ENCODE results near the gene FBXO9. TPM values are rescaled to one million over a fixed set of nuclear protein-coding genes. Genes with fewer than 3 reads are reported as not detected.
"Not testable (repeated sequence)": the region's sequence is repeated elsewhere in the genome, so short reads cannot be mapped to it uniquely, and the experiment has no call there.

FBXO9 gene
- total RNA-seq, 4 donors from 2014 or later: 22.5 to 45.0 (median 28.3) TPM

GRCh38 chr6:53058388-53059195 is 6.6 kb upstream of the FBXO9 start:
- intact Hi-C loops (cut with DNase I; ENCODE audit: low total_unique reads): no loop called here
- no peak for DNase-seq (ENCODE audit: low spot score in 2 of 2)
- TF ChIP-seq POLR2A (IDR thresholded peaks at IDR 0.05) (no peak), CTCF (IDR thresholded peaks at IDR 0.05) (no peak)
- no peak overlapping the region for H3K4me3 ChIP-seq (ENCODE audit: low read depth, poor library complexity, severe bottlenecking)
- 76 to 82% methylated on average over 4 of the region's 4 CpGs for WGBS, 2 donors

DNA sequence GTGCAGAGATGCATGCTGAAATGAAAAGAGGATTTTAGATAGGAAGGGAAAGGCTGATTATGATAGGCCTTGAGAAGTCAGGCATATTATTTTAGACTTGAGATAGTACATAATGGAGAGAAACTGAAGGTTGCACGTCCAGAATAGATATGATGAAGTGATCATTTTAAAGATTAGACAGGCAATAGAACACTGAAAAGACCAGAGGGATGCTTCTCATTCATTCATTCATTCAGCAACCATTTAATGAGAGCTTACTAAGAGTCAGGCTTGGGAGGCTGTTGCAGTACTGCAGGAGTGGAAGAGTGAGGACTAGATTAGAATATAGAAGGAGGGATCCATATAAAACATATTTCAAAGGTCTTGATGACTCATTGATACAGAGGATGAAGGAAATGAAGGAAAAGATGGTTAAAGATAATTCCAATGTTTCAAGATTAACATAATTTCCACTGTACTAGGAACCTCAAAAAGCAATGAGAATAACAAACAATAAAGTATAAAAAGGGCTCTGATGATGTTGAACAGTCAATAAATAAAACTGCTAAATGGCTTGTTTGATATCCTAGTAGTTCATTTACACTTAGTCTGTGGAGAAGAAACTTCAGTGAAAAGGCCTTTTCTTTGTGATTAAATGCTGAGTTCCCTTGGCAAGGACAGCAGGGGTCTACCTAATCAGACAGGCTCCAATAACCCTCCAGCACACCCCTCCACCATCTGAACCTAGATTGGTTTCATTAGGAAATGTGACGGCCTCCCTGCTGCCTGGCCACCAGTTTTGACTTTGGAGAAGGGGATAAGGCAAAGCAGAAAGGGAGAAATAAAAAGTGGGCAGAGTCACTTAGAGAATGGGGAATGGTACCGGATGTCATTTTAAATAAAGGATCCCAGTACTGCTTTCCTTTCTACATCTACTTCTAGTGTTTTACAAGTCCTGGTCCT is 5.3 kb upstream of the FBXO9 start:
- no peak for TF ChIP-seq POLR2A (IDR thresholded peaks at IDR 0.05)
- TF ChIP-seq CTCF (IDR thresholded peaks at IDR 0.05): no peak
- no peak overlapping the region for H3K4me3 ChIP-seq (ENCODE audit: low read depth, poor library complexity, severe bottlenecking)
- no peak for DNase-seq (ENCODE audit: low spot score in 2 of 2)
- WGBS, 2 donors: 37 to 38% methylated on average over 3 of the region's 3 CpGs
- intact Hi-C loops (cut with DNase I; ENCODE audit: low total_unique reads): no loop called here

- no peak overlapping the region for H3K4me3 ChIP-seq (ENCODE audit: low read depth, poor library complexity, severe bottlenecking)
- 14 to 15% methylated on average over 5 of the region's 5 CpGs for WGBS, 2 donors
- intact Hi-C loops (cut with DNase I; ENCODE audit: low total_unique reads): no loop called here
- no peak for TF ChIP-seq CTCF (IDR thresholded peaks at IDR 0.05)
- no peak for TF ChIP-seq POLR2A (IDR thresholded peaks at IDR 0.05)
- no peak for DNase-seq (ENCODE audit: low spot score in 2 of 2)
Observed at GRCh38 chr6:53062169-53062539, 3.0 kb upstream of the FBXO9 start.

DNA sequence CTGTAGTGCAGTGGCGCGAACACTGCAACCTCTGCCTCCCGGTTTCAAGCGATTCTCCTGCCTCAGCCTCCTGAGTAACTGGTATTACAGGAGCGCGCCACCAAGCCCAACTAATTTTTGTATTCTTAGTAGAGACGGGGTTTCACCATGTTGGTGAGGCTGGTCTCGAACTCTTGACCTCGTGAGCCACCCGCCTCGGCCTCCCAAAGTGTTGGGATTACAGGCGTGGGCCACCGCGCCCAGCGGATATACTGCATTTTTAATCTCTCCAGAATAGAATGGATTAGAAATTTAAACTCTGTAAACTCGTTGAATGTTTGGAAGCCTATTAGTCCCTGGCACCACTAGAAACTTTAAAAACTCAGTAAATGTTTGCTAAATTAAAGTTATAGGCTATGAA is 949 bp upstream of the FBXO9 start:
- intact Hi-C loops (cut with DNase I; ENCODE audit: low total_unique reads); H3K4me3 ChIP-seq (ENCODE audit: low read depth, poor library complexity, severe bottlenecking); DNase-seq (ENCODE audit: low spot score in 2 of 2): not testable (repeated sequence)
- 67 to 71% methylated on average over 16 of the region's 16 CpGs for WGBS, 2 donors

- WGBS, 2 donors: 1% methylated on average over 23 to 26 of the region's 26 CpGs
- DNase-seq (ENCODE audit: low spot score in 2 of 2): peak; percentile 98 to 99
- intact Hi-C loops (cut with DNase I; ENCODE audit: low total_unique reads): no loop called here
- TF ChIP-seq CTCF (IDR thresholded peaks at IDR 0.05): no peak
- no peak for TF ChIP-seq POLR2A (IDR thresholded peaks at IDR 0.05)
- peak overlapping the region; percentile 99 for H3K4me3 ChIP-seq (ENCODE audit: low read depth, poor library complexity, severe bottlenecking)
Observed at GRCh38 chr6:53064726-53065265, 408 bp upstream of the FBXO9 start.

DNA sequence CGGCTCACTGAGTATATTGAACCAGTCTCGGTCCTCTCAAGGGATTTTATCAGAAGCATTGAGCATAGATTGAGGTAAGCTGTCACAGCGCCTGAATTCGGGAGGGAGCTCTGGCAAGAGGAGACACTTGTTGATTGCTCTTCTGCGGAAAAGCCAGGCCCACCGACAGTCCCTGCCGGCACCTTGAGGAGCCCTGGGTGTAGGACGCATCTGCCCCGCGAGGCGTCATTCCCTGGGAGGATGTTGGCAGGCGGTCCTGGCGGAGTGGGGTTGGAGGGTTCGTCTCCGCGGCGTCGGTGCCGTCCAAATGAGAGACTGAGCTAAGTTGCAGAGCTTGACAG is 843 bp downstream of the FBXO9 start:
- DNase-seq (ENCODE audit: low spot score in 2 of 2): peak; percentile 31 to 90
- no peak for TF ChIP-seq CTCF (IDR thresholded peaks at IDR 0.05)
- no peak for TF ChIP-seq POLR2A (IDR thresholded peaks at IDR 0.05)
- intact Hi-C loops (cut with DNase I; ENCODE audit: low total_unique reads): no loop called here
- 0 to 2% methylated on average over 18 to 19 of the region's 19 CpGs for WGBS, 2 donors
- peak overlapping the region; percentile 99 for H3K4me3 ChIP-seq (ENCODE audit: low read depth, poor library complexity, severe bottlenecking)
